SJCRH30 (cell line): ENCODE measurements around the gene IRF8. TPM values are rescaled to one million over a fixed set of nuclear protein-coding genes. Genes with fewer than 3 reads are reported as not detected.
"Not testable (repeated sequence)": the region's sequence is repeated elsewhere in the genome, so short reads cannot be mapped to it uniquely, and the experiment has no call there.

Experiments
- DNase-seq, 2 experiments: peaks; one replicate each; pipeline ENCODE4 v3.0.0-alpha.2; 2015 to 2020
- H3K27ac ChIP-seq: fragments of 250-450 bp; sonication (Bioruptor Pico); 2 replicates; pipeline ENCODE4 v1.5.1; 2020; ENCODE audit warnings: mild to moderate bottlenecking, moderate library complexity
- H3K27me3 ChIP-seq: fragments of 250-450 bp; sonication (Bioruptor Pico); 2 replicates; pipeline ENCODE4 v1.5.1; 2020; ENCODE audit warnings: mild to moderate bottlenecking, moderate library complexity
- H3K36me3 ChIP-seq: fragments of 250-450 bp; sonication (Bioruptor Pico); 2 replicates; pipeline ENCODE4 v1.5.1; 2020; ENCODE audit warnings: mild to moderate bottlenecking, moderate library complexity
- H3K4me1 ChIP-seq: fragments of 250-450 bp; sonication (Bioruptor Pico); 2 replicates; pipeline ENCODE4 v1.5.1; 2020; ENCODE audit warnings: mild to moderate bottlenecking, moderate library complexity
- H3K4me3 ChIP-seq: fragments of 250-450 bp; sonication (Bioruptor Pico); 2 replicates; pipeline ENCODE4 v1.5.1; 2020; ENCODE audit warnings: mild to moderate bottlenecking, moderate library complexity
- H3K9me3 ChIP-seq: fragments of 250-450 bp; sonication (Bioruptor Pico); replicated peaks from 2 replicates; pipeline ENCODE4 v1.5.1; 2020; ENCODE audit warnings: mild to moderate bottlenecking, moderate library complexity
- total RNA-seq: library from RNA; depleted of rRNA; stranded (reverse); fragments of >200 nt; shearing (Covaris generic); gene quantifications from 2 replicates; pipeline ENCODE4 v1.2.3, GENCODE V29; 2014

The IRF8 gene
- total RNA-seq, 1 experiment from 2014 or later: not detected

GRCh38 chr16:85860413-85861094, 38.4 kb upstream of the IRF8 start:
- Histone ChIP-seq H3K4me1 (no peaks in the 10 kb centered on the region), H3K9me3 (no peaks in the 10 kb centered on the region), H3K4me3 (no peak overlapping the region), H3K27me3 (no peaks in the 10 kb centered on the region), H3K27ac (no peak overlapping the region), H3K36me3 (no peaks in the 10 kb centered on the region)
- DNase-seq: no peak

GRCh38 chr16:85861095-85861825, 37.7 kb upstream of the IRF8 start:
- H3K36me3 ChIP-seq: no peaks in the 10 kb centered on the region
- no peak for DNase-seq
- no peak overlapping the region for H3K4me3 ChIP-seq
- no peak overlapping the region for H3K27ac ChIP-seq
- no peaks in the 10 kb centered on the region for H3K27me3 ChIP-seq
- H3K9me3 ChIP-seq: no peaks in the 10 kb centered on the region
- H3K4me1 ChIP-seq: no peaks in the 10 kb centered on the region

- Histone ChIP-seq H3K4me3 (no peak overlapping the region), H3K36me3 (no peaks in the 10 kb centered on the region), H3K9me3 (no peaks in the 10 kb centered on the region), H3K4me1 (no peaks in the 10 kb centered on the region), H3K27me3 (no peaks in the 10 kb centered on the region), H3K27ac (no peak overlapping the region)
- no peak for DNase-seq
Measured at GRCh38 chr16:85862476-85863383, 36.2 kb upstream of the IRF8 start.

- no peaks in the 10 kb centered on the region for H3K36me3 ChIP-seq
- H3K27me3 ChIP-seq: no peaks in the 10 kb centered on the region
- no peak for DNase-seq
- no peak overlapping the region for H3K27ac ChIP-seq
- H3K4me1 ChIP-seq: no peaks in the 10 kb centered on the region
- no peaks in the 10 kb centered on the region for H3K9me3 ChIP-seq
- no peak overlapping the region for H3K4me3 ChIP-seq
Measured at GRCh38 chr16:85863384-85863774, 35.6 kb upstream of the IRF8 start.

- no peak for DNase-seq
- H3K36me3 ChIP-seq: no peaks in the 10 kb centered on the region
- no peak overlapping the region for H3K27ac ChIP-seq
- H3K4me3 ChIP-seq: no peak overlapping the region
- no peaks in the 10 kb centered on the region for H3K4me1 ChIP-seq
- H3K27me3 ChIP-seq: no peaks in the 10 kb centered on the region
- H3K9me3 ChIP-seq: no peaks in the 10 kb centered on the region
Measured at GRCh38 chr16:85864965-85865364, 34.0 kb upstream of the IRF8 start.

GRCh38 chr16:85867189-85867588, 31.8 kb upstream of the IRF8 start:
- no peak for DNase-seq
- Histone ChIP-seq H3K36me3 (no peaks in the 10 kb centered on the region), H3K4me1 (no peaks in the 10 kb centered on the region), H3K27ac (no peak overlapping the region), H3K9me3 (no peaks in the 10 kb centered on the region), H3K27me3 (no peaks in the 10 kb centered on the region), H3K4me3 (no peak overlapping the region)

GRCh38 chr16:85868495-85868894, 30.5 kb upstream of the IRF8 start:
- no peak for DNase-seq
- no peak overlapping the region for H3K27ac ChIP-seq
- no peaks in the 10 kb centered on the region for H3K27me3 ChIP-seq
- no peaks in the 10 kb centered on the region for H3K4me1 ChIP-seq
- no peaks in the 10 kb centered on the region for H3K36me3 ChIP-seq
- H3K4me3 ChIP-seq: no peak overlapping the region
- no peaks in the 10 kb centered on the region for H3K9me3 ChIP-seq

GRCh38 chr16:85869206-85869605, 29.8 kb upstream of the IRF8 start:
- Histone ChIP-seq H3K27me3 (no peaks in the 10 kb centered on the region), H3K36me3 (no peaks in the 10 kb centered on the region), H3K27ac (no peak overlapping the region), H3K9me3 (no peaks in the 10 kb centered on the region), H3K4me3 (no peak overlapping the region), H3K4me1 (no peaks in the 10 kb centered on the region)
- no peak for DNase-seq

- no peaks in the 10 kb centered on the region for H3K27me3 ChIP-seq
- H3K36me3 ChIP-seq: no peaks in the 10 kb centered on the region
- DNase-seq: no peak
- no peak overlapping the region for H3K27ac ChIP-seq
- no peaks in the 10 kb centered on the region for H3K4me1 ChIP-seq
- no peaks in the 10 kb centered on the region for H3K9me3 ChIP-seq
- no peak overlapping the region for H3K4me3 ChIP-seq
Measured at GRCh38 chr16:85869785-85870558, 29.0 kb upstream of the IRF8 start.

- H3K9me3 ChIP-seq: no peaks in the 10 kb centered on the region
- no peak for DNase-seq
- no peak overlapping the region for H3K27ac ChIP-seq
- no peaks in the 10 kb centered on the region for H3K4me1 ChIP-seq
- no peaks in the 10 kb centered on the region for H3K36me3 ChIP-seq
- no peaks in the 10 kb centered on the region for H3K27me3 ChIP-seq
- H3K4me3 ChIP-seq: no peak overlapping the region
Measured at GRCh38 chr16:85871756-85872155, 27.2 kb upstream of the IRF8 start.

- Histone ChIP-seq H3K27me3 (no peaks in the 10 kb centered on the region), H3K27ac (no peak overlapping the region), H3K36me3 (no peaks in the 10 kb centered on the region), H3K9me3 (no peaks in the 10 kb centered on the region), H3K4me3 (no peak overlapping the region), H3K4me1 (no peaks in the 10 kb centered on the region)
- DNase-seq: no peak
Measured at GRCh38 chr16:85872734-85873133, 26.2 kb upstream of the IRF8 start.

- DNase-seq: no peak
- no peaks in the 10 kb centered on the region for H3K4me1 ChIP-seq
- no peaks in the 10 kb centered on the region for H3K9me3 ChIP-seq
- no peak overlapping the region for H3K4me3 ChIP-seq
- no peaks in the 10 kb centered on the region for H3K27me3 ChIP-seq
- H3K36me3 ChIP-seq: no peaks in the 10 kb centered on the region
- H3K27ac ChIP-seq: no peak overlapping the region
Measured at GRCh38 chr16:85873153-85873552, 25.8 kb upstream of the IRF8 start.

- not testable (repeated sequence) for H3K27ac ChIP-seq, H3K4me1 ChIP-seq, H3K4me3 ChIP-seq, H3K27me3 ChIP-seq, H3K36me3 ChIP-seq, DNase-seq, H3K9me3 ChIP-seq
Measured at GRCh38 chr16:85874031-85874430, 24.9 kb upstream of the IRF8 start.

- Histone ChIP-seq H3K27ac (no peak overlapping the region), H3K4me1 (no peaks in the 10 kb centered on the region), H3K4me3 (no peak overlapping the region), H3K9me3 (no peaks in the 10 kb centered on the region), H3K36me3 (no peaks in the 10 kb centered on the region), H3K27me3 (no peaks in the 10 kb centered on the region)
- DNase-seq: no peak
Measured at GRCh38 chr16:85878407-85878806, 20.6 kb upstream of the IRF8 start.
